Suprapubic skin (tissue), 4 donors: ENCODE data around the gene ITIH4. TPM values are rescaled to one million over a fixed set of nuclear protein-coding genes. Genes with fewer than 3 reads are reported as not detected.
A peak's percentile ranks its signal among the peaks of the same experiment; 100 is the strongest.

Experiments
- DNase-seq, 2 donors: peaks; one replicate each; pipeline ENCODE4 v3.0.0-alpha.2; 2019; ENCODE audit warnings: low spot score in 2 of 2
- H3K27ac ChIP-seq: fragments of 200-600 bp; sonication (generic); one replicate; pipeline ENCODE4 v1.5.1; 2019
- H3K27me3 ChIP-seq: fragments of 200-600 bp; sonication (generic); one replicate; pipeline ENCODE4 v1.5.1; 2019
- H3K36me3 ChIP-seq: fragments of 200-600 bp; sonication (generic); one replicate; pipeline ENCODE4 v1.5.1; 2019
- H3K4me1 ChIP-seq: fragments of 200-600 bp; sonication (generic); one replicate; pipeline ENCODE4 v1.5.1; 2019
- H3K4me3 ChIP-seq: fragments of 200-600 bp; sonication (generic); one replicate; pipeline ENCODE4 v1.5.1; 2019; ENCODE audit warnings: mild to moderate bottlenecking
- H3K9me3 ChIP-seq: fragments of 200-600 bp; sonication (generic); one replicate; pipeline ENCODE4 v1.5.1; 2019
- CTCF ChIP-seq, 2 donors: fragments of 200-600 bp in 1 of 2; fragments of 450-650 bp in 1 of 2; sonication (generic) in 1 of 2; IDR thresholded peaks; one replicate each; pipeline ENCODE4 v1.5.1; 2016 to 2019; ENCODE audit warnings: antibody characterized with exemption in 2 of 2, mild to moderate bottlenecking in 1 of 2, moderate library complexity in 1 of 2
- EP300 ChIP-seq: sonication (generic); formaldehyde crosslinking; IDR thresholded peaks from one replicate; pipeline ENCODE4 v1.6.1; 2017; ENCODE audit warnings: antibody characterized with exemption
- POLR2A ChIP-seq, 2 donors: fragments of 450-650 bp; IDR thresholded peaks; one replicate each; pipeline ENCODE4 v1.6.1; 2017; ENCODE audit warnings: antibody characterized with exemption in 2 of 2, mild to moderate bottlenecking in 2 of 2, moderate library complexity in 2 of 2
- POLR2AphosphoS5 ChIP-seq, 3 donors: sonication (generic); formaldehyde crosslinking; IDR thresholded peaks; one replicate each; pipeline ENCODE4 v1.6.1; 2017; ENCODE audit warnings: antibody characterized with exemption in 3 of 3
- WGBS: methylation state at CpG from one replicate; pipeline ENCODE4 v1.1.5; 2018; 5-methylcytosine and 5-hydroxymethylcytosine counted together
- total RNA-seq, 4 donors: library from RNA; depleted of rRNA; stranded (reverse); fragments of >200 nt; gene quantifications; one replicate each; pipeline ENCODE4 v1.1.0, GENCODE V29; 2016

ITIH4 gene
- total RNA-seq, 4 donors from 2014 or later, result 2.1 to 12.2 (median 4.6) TPM

GRCh38 chr3:52798978-52799476, 31.4 kb downstream of the ITIH4 start:
- H3K4me1 ChIP-seq, result no peaks in the 10 kb centered on the region
- H3K27ac ChIP-seq, result no peak overlapping the region
- no peaks in the 10 kb centered on the region for H3K9me3 ChIP-seq
- 53% methylated on average over 7 of the region's 14 CpGs for WGBS
- no peaks in the 10 kb centered on the region for H3K27me3 ChIP-seq
- no peaks in the 10 kb centered on the region for H3K36me3 ChIP-seq
- no peak overlapping the region for H3K4me3 ChIP-seq
- TF ChIP-seq POLR2AphosphoS5 (IDR thresholded peaks at IDR 0.05), result no peak
- peak in 1 of 2 donors; percentile 33 for TF ChIP-seq CTCF (IDR thresholded peaks at IDR 0.05)
- TF ChIP-seq POLR2A (IDR thresholded peaks at IDR 0.05), result no peak
- TF ChIP-seq EP300, result no peak
- DNase-seq, result no peak

GRCh38 chr3:52798376-52798977, 32.0 kb downstream of the ITIH4 start:
- Histone ChIP-seq H3K4me1 (no peaks in the 10 kb centered on the region), H3K9me3 (no peaks in the 10 kb centered on the region), H3K27me3 (no peaks in the 10 kb centered on the region), H3K4me3 (no peak overlapping the region), H3K36me3 (no peaks in the 10 kb centered on the region), H3K27ac (no peak overlapping the region)
- DNase-seq, result no peak
- WGBS, result 59% methylated on average over 9 of the region's 10 CpGs
- no peak for TF ChIP-seq POLR2AphosphoS5 (IDR thresholded peaks at IDR 0.05)

GRCh38 chr3:52796411-52796810, 34.1 kb downstream of the ITIH4 start:
- H3K27me3 ChIP-seq, result no peaks in the 10 kb centered on the region
- WGBS, result 84% methylated on average over 9 of the region's 9 CpGs

GRCh38 chr3:52795298-52795900, 35.1 kb downstream of the ITIH4 start:
- Histone ChIP-seq H3K4me1 (peaks cover 8% of the 10 kb centered on the region), H3K36me3 (no peaks in the 10 kb centered on the region), H3K9me3 (no peaks in the 10 kb centered on the region), H3K27me3 (no peaks in the 10 kb centered on the region), H3K27ac (no peak overlapping the region), H3K4me3 (no peak overlapping the region)
- TF ChIP-seq POLR2A (IDR thresholded peaks at IDR 0.05), result no peak
- no peak for TF ChIP-seq EP300
- no peak for TF ChIP-seq POLR2AphosphoS5 (IDR thresholded peaks at IDR 0.05)
- no peak for TF ChIP-seq CTCF (IDR thresholded peaks at IDR 0.05)
- 81% methylated on average over 8 of the region's 9 CpGs for WGBS
- no peak for DNase-seq

More at GRCh38 chr3:52796411-52796810, 34.1 kb downstream of the ITIH4 start:
- Histone ChIP-seq H3K4me1 (peaks cover 8% of the 10 kb centered on the region), H3K9me3 (no peaks in the 10 kb centered on the region), H3K36me3 (no peaks in the 10 kb centered on the region), H3K4me3 (no peak overlapping the region), H3K27ac (no peak overlapping the region)
- DNase-seq, result no peak
- no peak for TF ChIP-seq EP300
- no peak for TF ChIP-seq POLR2A (IDR thresholded peaks at IDR 0.05)
- TF ChIP-seq POLR2AphosphoS5 (IDR thresholded peaks at IDR 0.05), result no peak
- TF ChIP-seq CTCF (IDR thresholded peaks at IDR 0.05), result no peak

- Histone ChIP-seq H3K27ac (no peak within 1 kb of the TSS), H3K36me3 (no peaks in the 10 kb centered on the region), H3K4me3 (no peak within 1 kb of the TSS), H3K27me3 (no peaks in the 10 kb centered on the region), H3K9me3 (no peaks in the 10 kb centered on the region), H3K4me1 (peaks cover 8% of the 10 kb centered on the region)
- no peak for DNase-seq
- TF ChIP-seq CTCF (IDR thresholded peaks at IDR 0.05) (no peak), POLR2A (IDR thresholded peaks at IDR 0.05) (no peak), EP300 (no peak), POLR2AphosphoS5 (IDR thresholded peaks at IDR 0.05) (no peak)
- WGBS, result 79% methylated on average over 6 of the region's 10 CpGs
These were observed 35.8 kb downstream of the ITIH4 start, which contains the start of gene ITIH3 for GRCh38 chr3:52794612-52795099. ITIH3 (plus strand) TSS chr3:52794796; CDS start chr3:52794804, 8 bp downstream.
